HG03097 (cell line): ENCODE data around the gene S1PR4.

Experiments
- ATAC-seq: cut with Tn5 transposase; IDR thresholded peaks from one replicate; pipeline ENCODE4 v1.9.1; 2021; ENCODE audit not compliant: unreplicated experiment, low FRiP score

The S1PR4 gene, protein sequence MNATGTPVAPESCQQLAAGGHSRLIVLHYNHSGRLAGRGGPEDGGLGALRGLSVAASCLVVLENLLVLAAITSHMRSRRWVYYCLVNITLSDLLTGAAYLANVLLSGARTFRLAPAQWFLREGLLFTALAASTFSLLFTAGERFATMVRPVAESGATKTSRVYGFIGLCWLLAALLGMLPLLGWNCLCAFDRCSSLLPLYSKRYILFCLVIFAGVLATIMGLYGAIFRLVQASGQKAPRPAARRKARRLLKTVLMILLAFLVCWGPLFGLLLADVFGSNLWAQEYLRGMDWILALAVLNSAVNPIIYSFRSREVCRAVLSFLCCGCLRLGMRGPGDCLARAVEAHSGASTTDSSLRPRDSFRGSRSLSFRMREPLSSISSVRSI

DNA sequence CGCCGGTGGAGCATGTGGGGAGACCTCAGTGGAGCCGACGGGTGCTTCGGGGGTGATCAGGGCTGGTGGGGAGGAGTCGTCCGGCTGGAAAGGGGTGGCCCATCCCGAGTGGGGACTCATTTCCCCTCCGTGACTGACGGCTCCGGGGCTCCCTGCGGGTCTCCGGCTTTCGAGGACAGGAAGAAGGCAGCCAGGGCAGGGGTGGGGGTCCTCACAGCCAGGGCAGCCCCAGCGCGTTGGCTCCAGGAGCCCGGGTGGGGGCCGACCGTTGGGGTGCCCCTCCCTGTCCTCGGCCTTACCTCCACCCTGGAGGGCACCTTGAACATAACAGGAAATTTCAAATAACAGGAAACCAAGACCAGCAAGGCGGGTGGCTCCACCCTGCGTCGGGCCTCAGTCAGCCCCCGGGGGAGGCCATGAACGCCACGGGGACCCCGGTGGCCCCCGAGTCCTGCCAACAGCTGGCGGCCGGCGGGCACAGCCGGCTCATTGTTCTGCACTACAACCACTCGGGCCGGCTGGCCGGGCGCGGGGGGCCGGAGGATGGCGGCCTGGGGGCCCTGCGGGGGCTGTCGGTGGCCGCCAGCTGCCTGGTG lies at the start of gene S1PR4:
Gene S1PR4 (plus strand): TSS at position 393 of the 596 bp plus-strand sequence. CDS start 24 bp downstream, at position 417.
- ATAC-seq = peak; percentile 33

DNA sequence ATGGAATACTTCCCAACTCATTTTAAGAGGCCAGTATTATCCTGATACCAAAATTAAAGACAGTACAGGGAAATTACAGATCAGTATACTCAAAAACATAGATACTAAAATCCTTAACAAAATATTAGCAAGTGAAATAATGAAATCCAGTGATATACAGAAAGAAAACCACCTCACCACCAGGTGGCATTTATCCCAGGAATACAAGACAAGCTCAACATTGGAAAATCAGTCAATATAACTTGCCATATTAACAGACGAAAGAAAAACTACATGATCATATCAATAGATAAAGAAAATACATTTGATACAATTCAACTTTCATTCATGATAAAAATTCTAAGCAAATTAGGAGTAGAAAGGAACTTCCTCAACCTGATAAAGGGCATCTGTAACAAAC lies 49.5 kb upstream of the S1PR4 start:
- no peak for ATAC-seq

DNA sequence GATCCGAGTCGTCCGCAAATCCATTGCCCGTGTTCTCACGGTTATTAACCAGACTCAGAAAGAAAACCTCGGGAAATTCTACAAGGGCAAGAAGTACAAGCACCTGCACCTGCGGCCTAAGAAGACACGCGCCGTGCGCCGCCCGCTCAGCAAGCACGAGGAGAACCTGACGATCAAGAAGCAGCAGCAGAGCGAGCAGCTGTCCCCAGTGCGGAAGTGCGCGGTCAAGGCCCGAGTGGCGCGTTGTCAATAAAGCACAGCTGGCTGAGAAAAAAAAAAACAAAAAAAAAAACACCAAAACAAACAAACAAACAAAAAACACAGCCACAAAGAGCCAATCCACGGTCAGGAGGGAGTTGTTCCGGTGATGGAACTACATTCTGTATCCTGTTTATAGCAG lies 47.4 kb upstream of the S1PR4 start:
- no peak for ATAC-seq

DNA sequence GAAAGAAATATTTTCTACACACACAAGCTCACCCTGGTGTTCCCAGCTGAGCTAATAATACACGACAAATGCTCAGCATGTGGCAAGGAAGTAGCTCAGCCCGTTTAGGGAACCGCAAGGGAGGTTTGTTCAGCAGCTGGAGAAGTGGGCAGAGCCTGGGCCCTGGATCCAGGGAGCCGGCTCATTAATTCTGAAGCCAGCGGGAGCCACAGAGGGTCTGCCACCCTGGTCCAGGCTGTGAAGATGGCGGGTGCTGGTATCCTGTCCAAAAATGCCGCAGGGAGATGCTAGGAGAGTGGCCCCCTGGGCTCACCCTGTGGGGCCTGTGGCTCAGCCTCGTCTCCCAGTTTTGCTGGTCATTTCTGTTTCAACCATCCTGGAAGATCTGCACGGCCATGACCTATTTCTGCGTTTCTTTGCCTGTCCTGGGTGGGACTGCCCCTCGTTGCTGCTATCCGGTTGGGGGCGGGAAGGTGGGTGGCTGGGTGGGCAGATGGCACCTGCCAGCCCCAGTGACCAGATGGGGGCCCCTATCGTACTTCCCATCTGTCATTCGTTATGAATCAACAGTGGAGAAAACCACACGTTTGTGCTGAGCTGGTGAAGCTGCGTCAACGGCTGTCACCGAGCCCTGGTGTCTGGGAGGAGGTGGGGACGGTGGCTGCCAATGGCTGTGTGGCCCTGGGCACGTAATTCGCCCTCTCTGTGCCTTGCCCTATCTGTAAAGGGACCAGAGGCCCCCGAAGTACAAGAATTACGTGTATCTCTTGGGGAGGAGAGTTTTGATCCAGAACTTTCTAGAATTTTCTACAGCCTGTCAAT lies 45.4 kb upstream of the S1PR4 start:
- ATAC-seq = peak; percentile 50

DNA sequence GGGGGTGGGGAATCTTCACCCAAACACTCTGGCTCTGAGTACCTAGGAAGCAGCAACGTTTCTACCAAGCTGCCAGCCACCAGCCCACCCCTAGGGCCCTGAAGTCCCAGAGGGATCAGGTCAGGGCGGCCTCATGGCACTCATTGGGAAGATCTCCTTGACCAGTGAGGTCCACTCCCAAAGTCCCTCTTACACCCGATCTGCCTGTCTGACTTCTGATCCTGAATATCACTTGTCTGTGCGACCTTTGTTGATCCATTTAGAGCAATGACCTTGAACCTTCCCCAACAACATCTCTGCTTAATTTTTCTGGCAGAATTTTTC lies 44.8 kb upstream of the S1PR4 start:
- peak; percentile 4 for ATAC-seq

DNA sequence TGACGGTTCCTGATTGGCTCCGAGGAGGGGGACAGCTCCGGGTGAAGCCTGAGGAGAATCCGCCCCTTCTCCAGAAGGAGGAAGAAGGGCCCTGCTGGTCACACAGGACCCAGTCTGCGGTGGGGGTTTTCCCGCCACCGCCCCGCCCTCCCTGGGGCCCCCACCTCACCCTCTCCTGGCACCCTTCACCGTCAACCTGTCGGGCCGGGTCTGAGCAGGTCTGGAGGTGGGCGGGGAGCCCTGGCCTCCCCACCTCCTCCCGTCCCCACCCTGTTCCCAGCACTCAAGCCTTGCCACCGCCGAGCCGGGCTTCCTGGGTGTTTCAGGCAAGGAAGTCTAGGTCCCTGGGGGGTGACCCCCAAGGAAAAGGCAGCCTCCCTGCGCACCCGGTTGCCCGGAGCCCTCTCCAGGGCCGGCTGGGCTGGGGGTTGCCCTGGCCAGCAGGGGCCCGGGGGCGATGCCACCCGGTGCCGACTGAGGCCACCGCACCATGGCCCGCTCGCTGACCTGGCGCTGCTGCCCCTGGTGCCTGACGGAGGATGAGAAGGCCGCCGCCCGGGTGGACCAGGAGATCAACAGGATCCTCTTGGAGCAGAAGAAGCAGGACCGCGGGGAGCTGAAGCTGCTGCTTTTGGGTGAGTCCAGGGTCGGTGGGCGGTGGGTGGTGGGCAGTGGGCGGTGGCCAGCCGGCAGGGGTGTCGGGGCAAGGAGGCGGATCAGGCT lies 42.4 kb upstream of the S1PR4 start, which contains the start of gene GNA15:
Gene GNA15 (plus strand): TSS at position 73 of the 723 bp plus-strand sequence. CDS start 418 bp downstream, at position 491.
- ATAC-seq = no peak

DNA sequence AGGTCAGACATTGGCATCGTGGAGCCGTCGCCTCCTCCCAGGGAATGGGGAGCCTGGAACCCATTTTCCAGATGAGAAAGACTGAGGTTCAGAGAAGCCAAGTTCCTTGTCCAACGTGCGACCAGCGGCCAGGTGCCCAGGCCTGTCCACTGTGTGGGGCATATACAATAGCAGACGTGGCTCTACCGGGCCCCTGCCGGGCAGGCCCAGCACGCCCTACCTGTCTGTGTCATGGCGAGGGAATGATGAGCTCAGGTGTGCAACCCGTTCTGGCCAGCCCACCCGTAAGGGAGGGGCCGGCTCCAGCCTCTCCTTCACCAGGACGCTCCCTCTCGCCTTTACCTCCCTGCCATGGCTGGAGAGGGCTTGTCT lies 41.9 kb upstream of the S1PR4 start:
- no peak for ATAC-seq

DNA sequence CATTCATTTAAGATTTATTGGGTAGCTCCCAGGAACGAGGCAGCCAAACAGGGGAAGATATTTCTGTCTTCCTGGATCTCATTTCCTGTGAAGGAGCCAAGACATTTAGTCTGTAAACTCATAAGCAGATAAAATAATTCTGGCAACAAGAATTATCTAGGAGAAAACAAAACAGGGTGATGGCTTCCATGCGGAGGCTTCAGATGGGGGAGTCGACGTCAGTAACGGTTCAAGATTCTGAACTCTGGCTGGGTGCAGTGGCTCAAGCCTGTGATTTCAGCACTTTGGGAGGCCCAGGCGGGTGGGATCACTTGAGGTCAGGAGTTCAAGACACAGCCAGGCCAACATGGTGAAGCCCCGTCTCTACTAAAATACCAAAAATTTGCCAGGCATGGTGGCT lies 41.5 kb upstream of the S1PR4 start:
- ATAC-seq = no peak

DNA sequence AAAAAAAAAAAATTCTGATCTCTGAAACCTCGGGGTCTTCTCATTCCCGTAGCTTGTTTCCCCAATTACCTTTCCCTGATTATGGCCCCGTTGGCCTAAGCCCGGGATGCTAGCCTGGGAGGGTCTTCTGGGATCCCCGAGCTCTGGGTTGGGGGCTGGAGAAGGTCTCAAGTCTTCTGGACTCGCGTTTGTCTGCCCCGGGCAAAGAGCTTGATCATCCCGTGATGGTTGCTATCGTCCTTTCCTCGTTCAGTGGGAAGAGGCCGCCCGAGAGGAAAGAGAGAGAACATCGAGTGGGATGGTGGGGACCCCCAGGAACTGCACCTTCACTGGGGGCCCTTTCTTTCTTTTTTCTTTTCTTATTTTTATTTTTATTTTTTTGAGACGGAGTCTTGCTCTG lies 40.3 kb upstream of the S1PR4 start:
- no peak for ATAC-seq

DNA sequence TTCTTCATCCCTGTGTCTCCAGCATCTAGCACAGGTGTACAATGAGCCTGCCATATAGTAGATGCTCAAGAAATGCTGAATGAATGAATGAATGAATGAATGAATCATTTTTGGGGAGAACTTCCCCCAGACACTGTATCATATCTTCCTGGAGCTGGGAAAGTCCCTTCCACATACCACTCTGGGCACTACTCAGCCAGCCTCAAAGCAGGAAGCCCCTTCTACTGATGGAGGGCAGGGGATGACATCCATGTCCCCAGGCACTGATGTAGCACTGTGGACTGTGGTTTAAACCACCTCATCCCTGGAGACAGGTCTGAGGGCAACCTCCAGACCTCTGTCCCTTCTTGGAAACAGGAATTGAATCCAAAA lies 37.9 kb upstream of the S1PR4 start:
- no peak for ATAC-seq

DNA sequence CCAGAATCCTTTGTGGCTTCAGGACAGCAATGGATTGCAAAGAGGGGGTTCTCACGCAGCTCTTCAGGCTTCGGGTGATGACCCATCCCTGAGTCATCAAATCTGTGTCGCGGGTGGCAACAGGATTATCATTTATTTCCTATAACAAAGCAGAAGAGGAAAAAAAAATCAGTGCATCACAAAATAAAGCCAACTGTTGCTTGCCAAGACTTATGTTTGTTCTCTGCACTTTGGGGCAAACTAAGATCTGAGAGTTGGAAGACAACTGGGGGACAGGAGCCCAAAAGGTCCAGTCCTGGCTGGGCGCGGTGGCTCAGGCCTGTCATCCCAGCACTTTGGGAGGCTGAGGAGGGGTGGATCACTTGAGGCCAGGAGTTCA lies 36.3 kb upstream of the S1PR4 start:
- ATAC-seq = no peak

DNA sequence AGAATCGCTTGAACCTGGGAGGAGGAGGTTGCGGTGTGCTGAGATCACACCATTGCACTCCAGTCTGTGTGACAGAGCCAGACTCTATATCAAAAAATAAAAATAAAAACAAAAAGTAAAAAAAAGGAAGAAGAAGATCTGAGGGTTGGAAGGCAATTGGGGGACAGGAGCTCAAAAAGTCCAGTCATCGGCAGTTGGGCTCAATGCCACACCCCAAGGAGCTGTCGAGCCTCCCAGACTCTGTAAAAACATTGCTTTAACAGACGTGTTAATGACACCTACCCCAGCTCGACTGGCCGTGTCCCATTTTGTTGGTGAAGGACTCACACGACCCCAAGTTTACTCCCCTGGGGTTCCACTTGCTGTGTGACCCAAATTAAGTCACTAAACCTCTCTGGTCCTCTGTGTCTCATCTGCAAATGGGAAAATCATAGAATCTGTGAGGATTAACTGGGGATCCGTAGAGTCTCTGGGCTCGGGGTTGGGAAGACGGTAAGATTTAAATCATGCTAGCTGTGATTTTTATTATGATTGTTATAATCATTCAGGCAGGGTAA lies 35.7 kb upstream of the S1PR4 start:
- no peak for ATAC-seq

DNA sequence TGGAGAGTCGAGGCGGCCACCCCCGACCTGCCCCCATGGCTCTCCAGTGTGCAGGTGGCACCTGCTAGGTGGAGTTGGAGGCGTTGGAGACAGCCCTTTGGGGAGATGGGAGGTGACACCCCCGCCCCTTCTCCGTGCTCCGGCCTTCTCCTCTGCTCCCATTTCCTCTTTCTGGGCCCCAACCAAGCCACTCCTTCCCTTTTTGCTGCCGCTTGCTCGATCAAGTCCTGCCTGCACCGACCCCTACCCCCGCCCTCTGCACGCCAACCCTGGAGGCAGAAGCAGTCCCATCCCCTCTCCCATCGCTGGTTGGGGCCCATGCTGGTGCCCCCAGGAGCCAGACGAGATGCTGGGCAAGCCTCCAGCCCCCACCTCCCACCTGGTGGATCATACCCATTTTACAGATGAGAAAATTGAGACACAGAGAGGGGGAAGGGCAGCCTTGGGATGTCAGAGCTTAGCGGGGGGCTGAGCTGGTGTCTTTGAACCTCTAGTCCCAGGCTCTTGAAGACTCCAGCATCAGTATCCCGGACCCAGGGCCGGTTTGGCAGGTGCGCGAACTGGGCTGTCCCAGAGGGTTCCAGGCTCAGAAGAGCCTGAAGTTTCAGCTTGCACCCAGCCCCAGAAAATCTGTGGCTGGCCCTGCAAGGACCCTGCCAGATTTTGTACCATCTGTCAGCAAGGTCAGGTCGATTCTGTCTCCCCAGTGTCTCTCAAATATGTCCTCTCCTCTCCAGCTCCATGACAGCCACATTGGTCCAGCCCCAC lies 32.5 kb upstream of the S1PR4 start:
- ATAC-seq = no peak

DNA sequence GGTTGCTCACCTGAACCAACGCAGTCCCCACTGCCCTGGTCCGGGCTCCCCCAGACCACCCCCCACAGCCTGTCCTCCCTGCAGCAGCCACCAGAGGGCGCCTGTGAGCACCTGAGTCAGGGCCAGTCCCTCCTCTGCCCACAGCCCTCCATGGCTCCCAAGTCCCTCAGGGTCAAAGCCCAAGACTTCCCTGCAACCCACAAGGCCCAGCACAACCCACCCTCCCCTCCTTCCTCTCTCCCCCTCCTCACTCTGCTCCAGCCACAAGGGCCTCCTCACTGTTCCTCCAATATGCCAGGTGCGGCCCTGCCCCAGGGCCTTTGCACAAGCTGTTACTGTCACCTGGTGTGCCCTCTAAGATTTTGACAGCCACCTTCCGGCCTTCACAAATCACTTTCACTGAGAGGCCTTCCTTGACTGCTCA lies 31.9 kb upstream of the S1PR4 start:
- ATAC-seq = no peak

DNA sequence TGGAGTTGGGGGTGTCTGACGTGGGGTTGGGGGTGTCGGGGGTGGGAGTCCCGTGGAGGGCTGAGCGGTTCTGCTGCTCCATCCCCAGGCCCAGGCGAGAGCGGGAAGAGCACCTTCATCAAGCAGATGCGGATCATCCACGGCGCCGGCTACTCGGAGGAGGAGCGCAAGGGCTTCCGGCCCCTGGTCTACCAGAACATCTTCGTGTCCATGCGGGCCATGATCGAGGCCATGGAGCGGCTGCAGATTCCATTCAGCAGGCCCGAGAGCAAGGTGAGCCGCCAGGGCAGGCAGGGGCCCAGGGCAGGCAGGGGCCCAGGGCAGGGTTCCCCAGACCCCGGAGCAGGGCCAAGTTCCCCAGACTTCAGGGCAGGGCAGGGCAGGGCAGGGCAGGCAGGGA lies 30.1 kb upstream of the S1PR4 start:
- ATAC-seq = no peak

DNA sequence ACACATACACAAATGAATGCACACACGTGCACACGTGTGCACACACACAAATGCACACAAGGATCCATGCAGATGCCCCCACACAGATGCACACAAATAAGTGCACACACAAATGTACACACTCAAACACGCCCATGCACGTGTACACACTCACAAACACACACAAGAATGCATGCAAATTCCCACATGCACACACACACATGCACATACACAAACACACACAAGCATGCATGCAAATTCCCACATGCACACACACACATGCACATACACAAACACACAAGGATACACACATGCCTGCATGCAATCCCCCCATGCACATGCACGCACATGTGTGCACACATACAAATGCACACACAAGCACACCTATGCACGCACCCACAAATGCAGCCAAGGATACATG lies 29.5 kb upstream of the S1PR4 start:
- ATAC-seq = no peak

DNA sequence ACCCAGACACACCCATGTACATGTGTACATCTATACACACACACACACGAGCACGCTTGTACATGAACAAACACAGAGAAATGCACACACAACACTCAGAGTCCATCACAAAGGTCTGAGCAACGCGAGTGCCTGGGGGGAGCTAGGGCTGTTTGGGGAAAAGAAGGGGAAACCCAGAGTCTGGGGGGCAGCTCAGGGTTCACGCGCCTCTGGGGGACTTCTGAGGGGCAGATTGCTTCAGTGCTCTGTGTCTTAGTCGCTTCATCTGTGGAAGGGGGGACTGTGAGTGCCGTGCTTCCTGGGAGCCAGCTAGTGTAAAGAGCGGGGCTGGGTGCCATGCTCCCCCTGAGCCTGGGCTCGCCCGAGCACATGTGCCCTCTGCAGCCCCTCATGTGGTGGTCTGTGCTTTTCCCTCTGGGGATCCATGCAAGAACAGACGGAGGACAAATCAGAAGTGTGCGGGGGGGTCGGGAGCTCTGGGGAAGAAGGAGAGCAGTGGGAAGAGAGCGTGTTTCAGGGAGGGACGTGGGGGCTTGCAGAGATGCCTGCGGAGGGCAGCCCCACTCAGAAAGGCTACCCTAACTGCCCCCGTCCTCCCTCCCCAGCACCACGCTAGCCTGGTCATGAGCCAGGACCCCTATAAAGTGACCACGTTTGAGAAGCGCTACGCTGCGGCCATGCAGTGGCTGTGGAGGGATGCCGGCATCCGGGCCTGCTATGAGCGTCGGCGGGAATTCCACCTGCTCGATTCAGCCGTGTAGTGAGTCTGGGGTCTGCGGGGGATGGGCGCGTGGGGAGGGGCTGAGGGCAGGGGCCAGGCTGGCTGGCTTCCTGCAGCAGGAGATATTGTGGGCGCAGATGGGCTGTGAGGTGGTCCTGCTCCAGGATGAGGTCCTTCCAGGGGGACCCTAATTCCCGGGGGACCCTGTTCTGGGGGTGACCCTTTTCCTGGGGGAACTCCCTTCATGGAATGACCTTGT lies 28.8 kb upstream of the S1PR4 start:
- ATAC-seq = no peak

DNA sequence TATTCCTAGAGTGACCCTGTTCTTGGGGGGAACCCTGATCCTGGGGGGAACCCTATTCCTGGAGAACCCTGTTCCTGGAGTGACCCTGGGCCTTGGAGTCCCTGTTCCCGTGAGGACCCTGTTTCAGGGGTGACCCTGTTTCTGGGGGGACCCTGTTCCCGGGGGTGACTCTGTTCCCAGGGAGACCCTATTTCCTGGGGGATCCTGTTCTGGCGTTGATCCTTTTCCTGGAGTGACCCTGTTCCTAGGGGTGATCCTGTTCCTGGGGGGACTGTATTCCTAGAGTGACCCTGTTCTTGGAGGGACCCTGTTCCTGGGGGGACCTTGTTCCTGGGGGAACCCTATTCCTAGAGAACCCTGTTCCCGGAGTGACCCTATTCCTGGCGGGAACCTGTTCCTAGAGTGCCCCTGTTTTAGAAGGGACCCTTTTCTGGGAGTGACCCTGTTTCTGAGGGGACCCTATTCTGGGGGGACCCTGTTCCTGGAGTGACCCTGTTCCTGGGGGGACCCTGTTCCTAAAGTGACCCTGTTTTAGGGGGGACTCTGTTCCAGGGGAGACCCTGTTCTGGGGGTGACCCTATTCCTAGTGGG lies 27.7 kb upstream of the S1PR4 start:
- ATAC-seq = no peak
